Ovary (tissue), 9 donors: Measurements from ENCODE around the gene NAP1L1. TPM values are rescaled to one million over a fixed set of nuclear protein-coding genes. Genes with fewer than 3 reads are reported as not detected.

Experiments
- DNase-seq, 5 donors: peaks; one replicate each; pipeline ENCODE4 v3.0.0-alpha.2; 2019 to 2020
- H3K27ac ChIP-seq, 2 donors: fragments of 200-600 bp; one replicate each; pipeline versions ENCODE4 v1.5.1 to v1.8.0; 2019 to 2022
- H3K27me3 ChIP-seq: fragments of 200-600 bp; one replicate; pipeline ENCODE4 v1.8.0; 2022
- H3K36me3 ChIP-seq: fragments of 200-600 bp; sonication (generic); one replicate; pipeline ENCODE4 v1.5.1; 2019
- H3K4me1 ChIP-seq: one replicate; pipeline ENCODE4 v1.8.1; 2013; ENCODE audit warnings: mild to moderate bottlenecking, moderate library complexity; ENCODE audit not compliant: insufficient read depth
- H3K4me3 ChIP-seq: fragments of 200-600 bp; sonication (generic); one replicate; pipeline ENCODE4 v1.5.1; 2017
- H3K9me3 ChIP-seq, 2 donors: fragments of 200-600 bp in 1 of 2; sonication (generic) in 1 of 2; one replicate each; pipeline versions ENCODE4 v1.5.1 to v1.8.1; 2013 to 2019; ENCODE audit warnings: mild to moderate bottlenecking in 1 of 2, moderate library complexity in 1 of 2
- CTCF ChIP-seq, 3 donors: fragments of 450-650 bp in 2 of 3; fragments of 200-600 bp in 1 of 3; IDR thresholded peaks; one replicate each; pipeline versions ENCODE4 v1.5.1 to v1.8.0; 2016 to 2022; ENCODE audit warnings: antibody characterized with exemption in 3 of 3, mild to moderate bottlenecking in 1 of 3
- EP300 ChIP-seq: sonication (generic); formaldehyde crosslinking; IDR thresholded peaks from one replicate; pipeline ENCODE4 v1.6.1; 2017; ENCODE audit warnings: antibody characterized with exemption
- POLR2A ChIP-seq: fragments of 450-650 bp; IDR thresholded peaks from one replicate; pipeline ENCODE4 v1.6.1; 2017; ENCODE audit warnings: antibody characterized with exemption, mild to moderate bottlenecking, moderate library complexity
- WGBS, 3 donors: extraction: QIAGEN DNeasy Blood & Tissue Kit in 1 of 3; methylation state at CpG; one replicate each; pipeline versions ENCODE4 v1.1.5 to v1.1.7; 2013 to 2017; 5-methylcytosine and 5-hydroxymethylcytosine counted together
- intact Hi-C, 4 donors: fragments of 100-400 bp; cut with DNase I; formaldehyde crosslinking; loops; one replicate each; pipeline versions ENCODE4 v1.11.0 to v1.15.1; 2022 to 2023
- polyA plus RNA-seq, 2 donors: library from polyadenylated mRNA; stranded (reverse); fragments of 200-250 nt in 1 of 2; fragments of 350-450 nt in 1 of 2; fragmentation: Illumina TruSeq in 1 of 2; extraction: RNeasy Lipid Tissue Mini Kit (QIAGEN cat#74804) in 1 of 2; gene quantifications; one replicate each; pipeline ENCODE4 v1.2.3, GENCODE V29; 2013 to 2014
- total RNA-seq, 7 donors: library from RNA; depleted of rRNA in 2 of 7; stranded (reverse); fragments of >200 nt in 2 of 7; fragmentation: NEBNext Ultra II Directional in 3 of 7; extraction: Animal tissue kit (Norgen Biotek cat#: 25700) in 3 of 7; gene quantifications; one replicate each; pipeline versions ENCODE4 v1.1.0 to v1.2.4, GENCODE V29; 2016 to 2023
- donor health status: DM: no; HTN: no; CAD: no; lungs with moderate emphysema.
- donor health status: DM: no; HTN: no; CAD: no.
- donor health status: Bipolar disorder and iron deficiency.
- donor health status: DM: yes; HTN: yes; CAD: no.
- donor health status: DM: no; HTN: no; CAD: no.
- donor health status: DM: yes; HTN: yes; CAD: no.

The NAP1L1 gene
- total and polyA plus RNA-seq, 9 donors: 500 to 1,115 (median 750) TPM

- no peaks in the 10 kb centered on the region for H3K4me1 ChIP-seq
- H3K36me3 ChIP-seq: no peaks in the 10 kb centered on the region
Measured at GRCh38 chr12:76103958-76104357, 19.5 kb upstream of the NAP1L1 start.

GRCh38 chr12:76101739-76102385 lies 17.4 kb upstream of the NAP1L1 start:
- no peak overlapping the region for H3K27ac ChIP-seq
- H3K27me3 ChIP-seq: no peaks in the 10 kb centered on the region
- no peak overlapping the region for H3K4me3 ChIP-seq
- TF ChIP-seq CTCF (IDR thresholded peaks at IDR 0.05) (no peak), POLR2A (no peak), EP300 (no peak)
- H3K4me1 ChIP-seq: no peaks in the 10 kb centered on the region
- DNase-seq: no peak
- intact Hi-C loops: no loop called here
- no peaks in the 10 kb centered on the region for H3K9me3 ChIP-seq
- H3K36me3 ChIP-seq: no peaks in the 10 kb centered on the region
- 78 to 84% (median 83%) methylated on average over 1 of the region's 1 CpG for WGBS, 3 donors

More at GRCh38 chr12:76103958-76104357, 19.5 kb upstream of the NAP1L1 start:
- H3K27me3 ChIP-seq: no peaks in the 10 kb centered on the region
- TF ChIP-seq CTCF (IDR thresholded peaks at IDR 0.05): no peak
- TF ChIP-seq POLR2A: no peak
- TF ChIP-seq EP300: no peak
- DNase-seq: no peak
- intact Hi-C loops: no loop called here
- no peak overlapping the region for H3K4me3 ChIP-seq
- WGBS, 3 donors: 91 to 95% (median 94%) methylated on average over 1 of the region's 1 CpG
- no peak overlapping the region for H3K27ac ChIP-seq
- H3K9me3 ChIP-seq: no peaks in the 10 kb centered on the region

GRCh38 chr12:76096079-76096646 lies 11.7 kb upstream of the NAP1L1 start:
- intact Hi-C loops: no loop called here
- whole genome bisulfite sequencing, 3 donors: 76 to 87% (median 82%) methylated on average over 3 of the region's 3 CpGs
- DNase-seq: no peak
- Histone ChIP-seq H3K9me3 (no peaks in the 10 kb centered on the region), H3K36me3 (no peaks in the 10 kb centered on the region), H3K4me3 (no peak overlapping the region), H3K4me1 (no peaks in the 10 kb centered on the region), H3K27me3 (no peaks in the 10 kb centered on the region), H3K27ac (no peak overlapping the region)
- TF ChIP-seq EP300 (no peak), CTCF (IDR thresholded peaks at IDR 0.05) (no peak), POLR2A (no peak)

GRCh38 chr12:76094754-76095153 lies 10.3 kb upstream of the NAP1L1 start:
- intact Hi-C loops: no loop called here
- 90 to 93% (median 93%) methylated on average over 3 of the region's 3 CpGs for WGBS, 3 donors

More at GRCh38 chr12:76094754-76095153, 10.3 kb upstream of the NAP1L1 start:
- H3K9me3 ChIP-seq: no peaks in the 10 kb centered on the region
- H3K4me1 ChIP-seq: no peaks in the 10 kb centered on the region
- no peak for DNase-seq
- TF ChIP-seq EP300 (no peak), POLR2A (no peak), CTCF (IDR thresholded peaks at IDR 0.05) (no peak)
- no peak overlapping the region for H3K27ac ChIP-seq
- no peaks in the 10 kb centered on the region for H3K27me3 ChIP-seq
- no peak overlapping the region for H3K4me3 ChIP-seq
- H3K36me3 ChIP-seq: no peaks in the 10 kb centered on the region
